Type B pancreatic cell (in vitro differentiated cells): ENCODE data around the gene ARVCF. TPM values are rescaled to one million over a fixed set of nuclear protein-coding genes. Genes with fewer than 3 reads are reported as not detected.

Source experiments
- DNase-seq: peaks from one replicate; pipeline ENCODE4 v3.0.0; 2021; ENCODE audit warnings: mixed read lengths; ENCODE audit not compliant: unreplicated experiment; ENCODE audit errors: extremely low spot score
- H3K27ac Mint-ChIP-seq: 2 replicates; pipeline ENCODE4 v1.8.0; 2021; ENCODE audit warnings: mild to moderate bottlenecking, mixed read lengths
- H3K27me3 Mint-ChIP-seq: 2 replicates; pipeline ENCODE4 v1.8.0; 2021; ENCODE audit warnings: mixed read lengths
- H3K36me3 Mint-ChIP-seq: 2 replicates; pipeline ENCODE4 v1.8.0; 2021; ENCODE audit warnings: mixed read lengths
- H3K4me1 Mint-ChIP-seq: one replicate; pipeline ENCODE4 v1.8.0; 2021; ENCODE audit warnings: mixed read lengths; ENCODE audit not compliant: unreplicated experiment
- H3K4me3 Mint-ChIP-seq: 2 replicates; pipeline ENCODE4 v1.8.0; 2021; ENCODE audit warnings: mild to moderate bottlenecking, mixed read lengths
- H3K9me3 Mint-ChIP-seq: 2 replicates; pipeline ENCODE4 v1.8.0; 2021; ENCODE audit warnings: mixed read lengths
- total RNA-seq: library from RNA; stranded (reverse); gene quantifications from 2 replicates; pipeline ENCODE4 v1.2.1, GENCODE V29; 2021; ENCODE audit warnings: low replicate concordance
- TF ChIP-seq, protein P1 (sequence below): fragments of 200-600 bp; sonication (generic); conservative IDR thresholded peaks from 2 replicates; pipeline ENCODE4 v1.5.0; 2021; ENCODE audit warnings: antibody characterized with exemption, mild to moderate bottlenecking

Gene ARVCF
- total RNA-seq, 1 donor from 2014 or later: 55.3 TPM

DNA sequence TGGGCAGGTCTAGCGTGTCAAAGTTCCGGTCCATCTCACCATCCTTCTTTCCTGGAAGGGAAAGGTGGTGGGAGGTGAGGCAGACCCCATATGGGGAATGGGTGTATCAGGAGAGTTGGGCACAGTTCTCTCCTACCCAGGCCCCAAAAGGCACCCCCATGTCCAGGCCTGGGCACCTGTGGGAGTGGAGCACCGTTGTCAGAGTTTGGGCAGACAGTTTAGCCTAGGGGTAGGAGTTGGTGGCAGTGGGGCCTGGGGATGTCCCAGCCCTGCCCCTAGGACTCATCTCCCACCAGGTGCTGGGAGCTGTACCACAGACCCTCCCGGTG, 41.0 kb downstream of the ARVCF start:
- Mint-ChIP-seq H3K4me1 (peaks cover 12% of the 10 kb centered on the region), H3K27me3 (no peaks in the 10 kb centered on the region), H3K36me3 (no peaks in the 10 kb centered on the region), H3K27ac (peak overlapping the region; percentile 71), H3K9me3 (no peaks in the 10 kb centered on the region), H3K4me3 (no peak overlapping the region)
- TF ChIP-seq, protein P1, sequence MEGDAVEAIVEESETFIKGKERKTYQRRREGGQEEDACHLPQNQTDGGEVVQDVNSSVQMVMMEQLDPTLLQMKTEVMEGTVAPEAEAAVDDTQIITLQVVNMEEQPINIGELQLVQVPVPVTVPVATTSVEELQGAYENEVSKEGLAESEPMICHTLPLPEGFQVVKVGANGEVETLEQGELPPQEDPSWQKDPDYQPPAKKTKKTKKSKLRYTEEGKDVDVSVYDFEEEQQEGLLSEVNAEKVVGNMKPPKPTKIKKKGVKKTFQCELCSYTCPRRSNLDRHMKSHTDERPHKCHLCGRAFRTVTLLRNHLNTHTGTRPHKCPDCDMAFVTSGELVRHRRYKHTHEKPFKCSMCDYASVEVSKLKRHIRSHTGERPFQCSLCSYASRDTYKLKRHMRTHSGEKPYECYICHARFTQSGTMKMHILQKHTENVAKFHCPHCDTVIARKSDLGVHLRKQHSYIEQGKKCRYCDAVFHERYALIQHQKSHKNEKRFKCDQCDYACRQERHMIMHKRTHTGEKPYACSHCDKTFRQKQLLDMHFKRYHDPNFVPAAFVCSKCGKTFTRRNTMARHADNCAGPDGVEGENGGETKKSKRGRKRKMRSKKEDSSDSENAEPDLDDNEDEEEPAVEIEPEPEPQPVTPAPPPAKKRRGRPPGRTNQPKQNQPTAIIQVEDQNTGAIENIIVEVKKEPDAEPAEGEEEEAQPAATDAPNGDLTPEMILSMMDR: no peak
- DNase-seq: no peak

DNA sequence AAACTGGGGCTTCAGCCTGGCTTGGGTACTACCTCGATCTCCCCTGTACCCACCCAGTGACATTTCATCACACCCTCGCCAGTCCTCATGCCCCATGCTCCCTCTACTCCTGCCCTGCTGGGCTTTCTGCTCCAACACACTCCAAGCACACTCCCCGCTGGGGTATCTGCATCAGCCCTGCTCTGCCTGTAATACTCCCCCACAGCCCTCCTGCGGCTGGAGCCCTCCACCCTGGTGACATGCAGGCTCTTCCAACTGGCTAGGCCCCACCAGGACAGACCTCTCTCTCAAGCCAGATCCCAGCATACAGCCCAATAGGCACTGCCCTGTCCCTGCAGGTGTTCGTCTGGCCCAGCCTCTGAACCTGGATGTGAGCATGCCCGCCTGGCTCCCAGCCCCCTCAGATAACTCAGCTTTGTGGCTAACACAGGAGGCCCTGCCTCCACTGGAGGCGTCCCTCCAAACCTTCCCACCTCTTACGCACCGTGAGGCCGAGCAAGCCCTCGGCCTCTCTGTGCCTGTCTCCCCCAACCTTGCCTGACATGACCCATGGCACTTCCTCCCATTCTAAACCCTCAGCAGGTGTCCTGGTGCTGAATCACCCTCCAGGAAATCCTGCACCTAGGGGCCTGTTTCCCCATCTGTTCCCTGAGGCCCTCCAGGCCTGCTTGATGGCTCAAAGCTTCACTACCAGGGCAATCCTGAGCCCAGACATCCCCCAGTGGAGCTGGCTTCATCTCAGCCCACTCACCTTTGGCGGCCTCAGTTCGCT, 41.5 kb downstream of the ARVCF start:
- H3K27me3 Mint-ChIP-seq: no peaks in the 10 kb centered on the region
- peaks cover 12% of the 10 kb centered on the region for H3K4me1 Mint-ChIP-seq
- TF ChIP-seq, protein P1: no peak
- H3K36me3 Mint-ChIP-seq: no peaks in the 10 kb centered on the region
- peak overlapping the region; percentile 39 for H3K4me3 Mint-ChIP-seq
- H3K27ac Mint-ChIP-seq: peak overlapping the region; percentile 71
- H3K9me3 Mint-ChIP-seq: no peaks in the 10 kb centered on the region
- DNase-seq: no peak

DNA sequence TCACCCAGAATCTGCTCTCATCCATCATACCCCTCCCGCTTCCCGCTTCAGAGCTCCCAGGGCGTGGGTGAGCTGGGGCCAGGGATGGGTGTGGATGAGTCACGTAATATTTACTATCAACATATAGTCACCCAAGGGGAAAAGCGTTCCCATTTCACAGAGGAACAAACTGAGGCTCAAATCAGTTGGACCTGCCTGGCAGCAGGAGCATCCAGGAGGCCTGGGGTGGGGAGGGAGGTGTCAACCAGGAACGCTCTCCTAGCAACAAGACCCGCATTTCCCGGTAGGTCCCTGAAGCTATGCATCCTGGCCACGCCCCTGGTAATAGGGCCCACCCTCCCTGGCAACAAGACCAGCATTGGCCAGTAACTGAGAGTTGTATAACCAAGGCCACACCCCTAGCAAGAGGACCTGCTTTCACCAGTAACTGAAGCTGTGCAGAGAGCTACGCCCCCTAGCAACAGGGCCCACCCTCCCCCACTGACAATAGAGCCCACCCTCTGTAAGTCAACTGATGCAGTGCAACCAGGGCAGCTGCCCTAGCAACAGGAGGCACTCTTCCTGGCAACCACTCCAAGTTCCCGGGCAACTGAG, 42.3 kb downstream of the ARVCF start:
- Mint-ChIP-seq H3K27me3 (no peaks in the 10 kb centered on the region), H3K9me3 (no peaks in the 10 kb centered on the region), H3K4me1 (peaks cover 12% of the 10 kb centered on the region), H3K27ac (peak overlapping the region; percentile 71), H3K36me3 (no peaks in the 10 kb centered on the region), H3K4me3 (no peak overlapping the region)
- TF ChIP-seq, protein P1: no peak
- no peak for DNase-seq

DNA sequence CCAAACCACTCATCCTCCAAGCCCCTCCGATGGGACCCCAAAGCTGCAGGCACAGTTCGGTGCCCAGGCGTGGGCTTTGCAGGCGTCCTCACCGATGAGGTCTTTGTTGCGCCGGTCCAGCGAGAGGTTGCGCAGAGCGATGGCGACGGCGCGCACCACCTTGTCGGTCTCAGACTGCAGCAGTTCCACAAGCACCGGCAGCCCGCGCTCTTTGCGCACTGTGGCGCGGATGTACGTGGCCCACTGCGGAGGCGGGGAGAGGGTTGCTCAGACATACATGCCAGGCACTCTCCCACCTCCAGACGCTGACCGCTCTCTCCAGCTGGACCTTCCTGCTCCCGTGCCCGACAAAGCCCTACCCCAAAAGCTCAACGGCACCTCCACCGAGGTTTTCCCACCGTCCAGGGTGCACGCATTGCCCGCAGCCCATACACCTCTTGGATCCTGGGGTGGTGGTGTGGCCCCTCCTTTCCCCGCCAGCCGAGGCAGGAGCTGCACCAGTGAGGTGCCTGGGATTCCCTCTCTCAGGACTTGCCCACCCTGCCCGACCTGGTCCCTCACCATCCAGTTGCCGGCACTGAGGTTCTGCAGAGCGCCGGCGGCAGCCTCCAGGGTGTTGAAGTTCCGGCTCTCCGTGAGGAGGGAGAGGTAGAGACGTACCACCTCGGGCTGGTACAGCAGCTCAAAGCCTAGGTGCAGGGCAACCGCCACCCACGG, 42.9 kb downstream of the ARVCF start:
- no peak for DNase-seq
- Mint-ChIP-seq H3K9me3 (no peaks in the 10 kb centered on the region), H3K4me3 (no peak overlapping the region), H3K36me3 (no peaks in the 10 kb centered on the region), H3K27me3 (no peaks in the 10 kb centered on the region), H3K4me1 (peaks cover 12% of the 10 kb centered on the region), H3K27ac (no peak overlapping the region)
- TF ChIP-seq, protein P1: no peak

DNA sequence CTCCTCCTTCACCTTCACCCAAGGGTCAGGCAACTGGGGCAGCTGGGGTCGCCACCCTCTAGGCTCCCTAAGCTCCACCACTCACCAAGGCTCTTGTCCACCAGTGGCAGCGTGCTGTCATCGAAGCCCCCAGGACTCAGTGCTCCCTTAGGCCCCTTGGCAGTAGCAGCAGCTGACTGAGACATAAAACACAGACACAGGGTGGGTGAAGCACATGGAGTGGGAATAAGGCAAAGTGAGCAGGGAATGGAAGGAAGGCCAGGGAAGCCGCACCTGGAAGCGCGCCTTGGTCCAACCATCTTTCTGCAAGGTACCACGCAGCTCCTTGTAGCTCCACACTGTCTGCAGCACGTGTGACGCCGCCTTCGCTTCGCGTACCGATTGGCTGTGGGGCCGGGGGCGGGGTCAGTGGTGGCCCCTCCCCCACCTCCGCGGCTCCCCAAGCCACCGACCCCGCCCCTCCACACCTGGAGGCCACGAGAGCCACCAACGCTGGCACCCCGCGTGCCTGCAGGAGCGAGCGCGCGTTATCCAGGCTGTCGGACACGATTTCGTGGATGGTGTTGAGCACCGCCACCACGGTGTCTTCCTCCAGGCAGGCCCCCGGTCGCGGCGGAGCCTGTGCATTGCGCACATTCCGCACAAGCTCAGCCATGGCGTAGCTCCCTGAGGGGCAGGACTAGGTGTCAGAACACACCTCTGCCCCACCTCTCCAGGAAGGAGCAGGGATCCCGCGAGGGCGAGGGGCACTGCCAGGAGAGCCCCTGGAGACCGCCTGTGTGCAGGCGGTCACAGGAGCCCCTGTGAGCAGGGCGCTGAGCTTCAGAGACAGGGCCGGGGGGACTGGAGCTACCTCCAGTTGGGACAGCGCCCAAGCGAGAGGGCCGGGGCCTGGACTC, 43.7 kb downstream of the ARVCF start:
- H3K9me3 Mint-ChIP-seq: no peaks in the 10 kb centered on the region
- H3K36me3 Mint-ChIP-seq: no peaks in the 10 kb centered on the region
- no peak overlapping the region for H3K27ac Mint-ChIP-seq
- DNase-seq: no peak
- H3K4me3 Mint-ChIP-seq: no peak overlapping the region
- no peaks in the 10 kb centered on the region for H3K27me3 Mint-ChIP-seq
- peaks cover 12% of the 10 kb centered on the region for H3K4me1 Mint-ChIP-seq
- TF ChIP-seq, protein P1: no peak
